NCI-H2171 treated with DMSO at 0.1 percent for 48 hours (cell line): ENCODE data around the gene SLC7A8.
"Not testable (repeated sequence)": the region's sequence is repeated elsewhere in the genome, so short reads cannot be mapped to it uniquely, and the experiment has no call there.

Experiments
- DNase-seq: peaks from one replicate; lab custom pipeline; 2025; lab: John Stamatoyannopoulos, UW

The SLC7A8 gene

DNA sequence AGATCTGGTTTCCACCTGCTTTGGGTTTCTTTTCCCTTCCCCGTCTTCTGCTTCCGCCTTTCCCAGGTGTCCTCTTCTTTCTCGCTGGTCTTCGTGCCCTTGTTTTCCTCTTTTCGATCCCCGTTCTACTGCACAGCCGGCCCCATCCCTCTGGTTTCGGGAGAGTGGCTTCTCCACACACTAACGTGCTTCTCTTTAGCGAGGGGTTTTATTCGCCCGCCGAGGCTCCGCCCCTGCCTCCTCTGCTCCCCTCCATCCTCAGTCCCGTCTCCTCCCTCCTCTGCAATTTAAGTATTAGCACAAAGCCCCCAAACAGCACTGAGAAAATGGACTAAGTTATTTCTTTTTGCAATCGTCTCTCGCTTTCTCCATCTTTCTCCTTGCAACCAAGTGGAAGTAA is at the start of gene SLC7A8:
TSS of gene SLC7A8 (minus strand) at position 182 of the 400 bp plus-strand sequence. CDS start 746 bp downstream, outside the sequence.
- peak; percentile 92 for DNase-seq

DNA sequence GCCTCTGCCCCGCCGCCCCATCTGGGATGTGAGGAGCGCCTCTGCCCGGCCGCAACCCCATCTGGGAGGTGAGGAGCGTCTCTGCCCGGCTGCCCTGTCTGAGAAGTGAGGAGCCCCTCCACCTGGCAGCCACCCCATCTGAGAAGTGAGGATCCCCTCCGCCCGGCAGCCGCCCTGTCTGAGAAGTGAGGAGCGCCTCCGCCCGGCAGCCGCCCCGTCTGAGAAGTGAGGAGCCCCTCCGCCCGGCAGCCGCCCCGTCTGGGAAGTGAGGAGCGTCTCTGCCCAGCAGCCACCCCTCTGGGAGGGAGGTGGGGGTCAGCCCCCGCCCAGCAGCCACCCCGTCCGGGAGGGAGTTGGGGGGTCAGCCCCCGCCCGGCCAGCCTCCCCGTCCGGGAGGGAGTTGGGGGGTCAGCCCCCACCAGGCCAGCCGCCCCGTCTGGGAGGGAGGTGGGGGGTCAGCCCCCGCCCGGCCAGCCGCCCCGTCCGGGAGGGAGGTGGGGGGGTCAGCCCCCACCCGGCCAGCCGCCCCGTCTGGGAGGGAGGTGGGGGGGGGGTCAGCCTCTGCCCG is 48.9 kb upstream of the SLC7A8 start:
- DNase-seq = not testable (repeated sequence)

DNA sequence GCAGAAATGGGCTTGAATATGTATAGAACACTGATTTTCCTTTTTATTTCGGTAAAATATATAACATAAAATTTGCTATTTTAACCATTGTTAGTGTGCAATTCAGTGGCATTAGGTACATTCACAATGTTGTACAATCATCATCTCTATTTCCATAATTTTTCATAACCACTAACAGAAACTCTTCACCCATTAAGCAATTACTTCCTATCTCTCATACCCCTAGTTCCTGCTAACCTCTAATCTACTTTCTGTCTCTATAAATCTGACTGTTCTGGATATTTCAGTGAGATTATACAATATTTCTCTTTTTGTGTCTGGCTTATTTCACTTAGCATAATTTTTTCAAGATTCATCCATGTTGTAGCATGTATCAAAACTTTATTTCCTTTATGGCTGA is 45.4 kb upstream of the SLC7A8 start:
- DNase-seq = no peak

DNA sequence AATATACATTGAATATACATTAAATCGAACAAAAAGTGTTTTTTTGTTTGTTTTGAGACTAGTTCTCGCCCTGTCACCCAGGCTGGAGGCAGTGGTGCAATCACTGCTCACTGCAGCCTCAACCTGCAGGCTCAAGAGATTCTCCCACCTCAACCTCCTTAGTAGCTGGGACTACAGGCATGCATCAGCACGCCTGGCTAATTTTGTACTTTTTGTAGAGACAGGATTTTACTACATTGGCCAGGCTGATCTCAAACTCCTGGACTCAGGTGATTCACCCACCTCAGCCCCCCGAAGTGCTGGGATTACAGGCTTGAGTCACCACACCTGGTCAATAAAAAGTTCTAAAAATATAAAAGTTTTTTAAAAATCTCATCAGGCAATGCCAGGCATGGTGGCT is 44.1 kb upstream of the SLC7A8 start:
- no peak for DNase-seq

DNA sequence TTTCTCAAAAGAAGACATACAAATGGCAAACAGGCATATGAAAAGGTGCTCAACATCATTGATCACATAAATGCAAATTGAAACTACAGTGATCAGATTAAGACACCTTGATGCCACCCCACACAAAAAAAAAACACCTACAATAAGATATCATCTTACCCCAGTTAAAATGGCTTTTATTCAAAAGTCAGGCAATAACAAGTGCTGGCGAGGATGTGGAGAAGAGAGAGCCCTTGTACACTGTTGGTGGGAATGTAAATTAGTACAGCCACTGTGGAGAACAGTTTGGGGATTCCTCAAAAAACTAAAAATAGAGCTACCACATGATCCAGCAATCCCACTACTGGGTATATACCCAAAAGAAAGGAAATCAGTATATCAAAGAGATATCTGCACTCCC is 41.5 kb upstream of the SLC7A8 start:
- DNase-seq = not testable (repeated sequence)

DNA sequence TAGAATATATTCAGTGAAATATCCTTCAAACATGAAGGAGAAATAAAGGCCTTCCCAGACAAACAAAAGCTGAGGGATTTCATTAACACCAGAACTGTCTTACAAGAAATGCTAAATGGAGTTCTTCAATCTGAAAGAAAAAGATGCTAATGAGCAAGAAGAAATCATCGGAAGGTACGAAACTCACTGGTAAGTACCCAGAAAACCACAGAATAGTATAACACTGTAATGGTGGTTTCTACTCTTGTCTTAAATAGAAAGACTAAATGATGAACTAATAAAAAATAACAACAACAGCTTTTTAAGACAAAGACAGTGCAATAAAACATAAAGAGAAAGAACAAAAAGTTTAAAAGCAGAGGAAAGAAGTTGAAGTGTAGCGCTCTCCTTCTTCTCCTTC is 35.6 kb upstream of the SLC7A8 start:
- DNase-seq = no peak

DNA sequence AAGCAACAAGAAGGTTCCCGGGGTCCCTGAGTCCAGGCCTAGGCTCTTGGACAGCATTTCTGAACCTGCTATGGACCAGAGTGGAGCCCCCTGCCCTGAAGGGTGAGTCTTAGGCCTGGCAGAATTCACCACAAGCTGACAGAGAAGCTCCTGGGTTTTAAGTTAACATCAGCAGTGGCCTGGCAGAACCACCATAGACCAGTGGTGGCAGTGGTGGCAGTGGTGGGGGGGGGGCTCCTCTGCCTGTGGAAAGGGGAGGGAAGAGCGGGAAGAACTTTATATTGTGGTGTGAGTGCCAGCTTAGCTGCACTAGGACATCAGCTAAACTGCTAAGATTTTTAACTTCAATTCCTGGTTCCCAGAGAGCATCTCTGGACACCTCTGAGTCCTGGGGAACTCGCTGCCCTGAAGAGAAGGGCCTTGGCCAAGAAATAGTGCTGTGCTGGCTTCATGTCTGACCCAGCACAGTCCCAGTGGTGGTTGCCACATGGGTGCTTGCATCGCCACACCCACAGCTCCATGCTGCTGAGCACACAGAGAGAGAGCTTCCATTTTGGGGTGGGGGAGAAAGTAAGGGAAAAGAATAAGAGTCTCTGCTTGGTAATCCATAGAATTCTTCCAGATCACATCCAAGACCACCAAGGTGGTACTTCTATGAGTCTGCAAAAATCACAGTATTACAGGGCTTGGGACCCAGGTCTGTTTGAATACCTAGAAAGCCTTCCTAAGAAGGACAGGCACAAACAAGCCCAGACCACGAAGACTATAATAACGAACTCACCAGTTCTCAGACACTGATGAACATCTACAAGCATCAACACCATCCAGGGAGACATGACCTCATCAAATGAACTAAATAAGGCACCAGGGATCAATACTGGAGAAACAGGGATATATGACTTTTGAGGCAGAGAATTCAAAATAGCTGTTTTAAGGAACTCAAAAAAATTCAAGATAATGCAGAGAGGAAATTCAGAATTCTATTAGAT is 33.9 kb upstream of the SLC7A8 start:
- DNase-seq = no peak

DNA sequence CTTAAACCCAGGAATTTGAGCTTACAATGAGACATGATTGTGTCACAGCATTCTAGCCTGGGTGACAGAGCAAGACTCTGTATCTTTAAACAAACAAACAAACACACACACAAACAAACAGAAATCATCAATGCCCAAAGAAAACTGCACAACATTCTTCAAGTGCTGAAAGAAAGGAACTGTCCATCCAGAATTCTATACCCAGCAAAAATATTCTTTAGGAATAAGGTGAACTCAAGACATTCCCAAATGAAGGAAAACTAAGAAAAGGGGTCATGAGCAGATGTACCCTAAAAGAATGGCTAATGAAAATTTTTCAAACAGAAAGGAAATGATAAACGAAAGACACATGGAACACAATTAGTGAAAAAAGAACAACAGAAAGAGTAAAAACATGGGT is 32.0 kb upstream of the SLC7A8 start:
- no peak for DNase-seq

DNA sequence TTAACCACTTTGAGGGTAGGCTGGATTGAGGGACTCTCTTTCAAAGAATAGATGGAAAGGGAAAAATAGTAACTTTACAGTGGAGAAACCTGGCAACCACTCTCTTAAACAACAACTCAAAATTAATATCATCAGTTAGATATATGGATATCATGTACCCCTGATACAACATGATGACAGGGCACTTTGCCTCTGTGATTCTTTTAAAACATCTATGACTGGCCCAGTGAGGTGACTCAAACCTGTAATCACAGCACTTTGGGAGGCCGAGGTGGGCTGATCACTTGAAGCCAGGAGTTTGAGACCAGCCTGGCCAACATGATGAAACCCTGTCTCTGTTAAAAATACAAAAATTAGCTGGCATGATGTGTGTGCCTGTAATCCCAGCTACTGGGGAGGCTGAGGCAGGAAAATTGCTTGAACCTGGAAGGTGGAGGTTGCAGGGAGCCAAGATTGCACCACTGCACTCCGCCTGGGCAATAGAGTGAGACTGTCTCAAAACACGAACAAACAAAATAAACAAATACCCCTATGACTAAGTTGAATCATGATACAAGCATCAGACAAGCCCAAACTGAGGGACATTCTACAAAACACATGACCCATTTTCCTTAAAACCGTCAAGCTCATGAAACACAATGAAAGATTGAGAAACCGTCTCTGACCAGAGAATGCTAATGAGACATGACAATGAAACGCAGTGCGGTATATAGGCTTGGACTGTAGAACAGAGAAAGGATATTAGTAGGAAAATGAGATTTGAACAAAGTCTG is 26.4 kb upstream of the SLC7A8 start:
- DNase-seq = no peak

DNA sequence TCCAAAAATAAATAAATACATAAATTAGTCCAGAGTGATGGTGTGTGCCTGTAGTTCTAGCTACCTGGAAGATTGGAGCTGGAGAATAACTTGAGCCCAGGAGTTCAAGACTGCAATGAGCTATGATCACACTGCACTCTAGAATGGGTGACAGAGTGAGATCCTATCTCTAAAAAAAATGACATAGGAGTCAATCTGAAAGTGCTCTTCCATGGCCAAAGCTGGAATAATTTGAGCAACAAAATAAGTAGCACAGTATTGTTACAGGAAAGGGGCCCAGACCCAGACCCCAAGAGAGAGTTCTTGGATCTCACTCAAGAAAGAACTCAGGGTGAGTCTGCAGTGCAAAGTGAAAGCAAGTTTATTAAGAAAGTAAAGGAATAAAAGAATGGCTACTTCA is 24.9 kb upstream of the SLC7A8 start:
- no peak for DNase-seq

DNA sequence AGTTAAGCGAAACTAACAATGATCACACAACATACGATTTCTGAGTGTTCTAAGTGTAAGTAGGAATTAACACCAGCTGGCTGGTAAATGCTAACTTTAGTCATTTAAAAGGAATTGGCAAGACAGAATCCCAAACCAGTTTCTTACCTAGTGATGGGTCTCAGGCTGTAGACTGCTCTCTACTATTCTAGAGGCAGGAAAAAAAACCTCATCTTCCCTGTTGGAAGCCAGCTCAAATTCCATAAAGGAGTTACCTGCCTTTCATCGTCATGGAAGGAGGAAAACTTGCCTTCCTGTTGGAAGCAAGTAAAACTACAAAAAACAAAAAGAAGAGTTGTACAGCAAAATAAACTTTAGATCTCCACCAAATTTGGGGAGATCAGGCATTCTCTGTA is 23.7 kb upstream of the SLC7A8 start:
- no peak for DNase-seq

DNA sequence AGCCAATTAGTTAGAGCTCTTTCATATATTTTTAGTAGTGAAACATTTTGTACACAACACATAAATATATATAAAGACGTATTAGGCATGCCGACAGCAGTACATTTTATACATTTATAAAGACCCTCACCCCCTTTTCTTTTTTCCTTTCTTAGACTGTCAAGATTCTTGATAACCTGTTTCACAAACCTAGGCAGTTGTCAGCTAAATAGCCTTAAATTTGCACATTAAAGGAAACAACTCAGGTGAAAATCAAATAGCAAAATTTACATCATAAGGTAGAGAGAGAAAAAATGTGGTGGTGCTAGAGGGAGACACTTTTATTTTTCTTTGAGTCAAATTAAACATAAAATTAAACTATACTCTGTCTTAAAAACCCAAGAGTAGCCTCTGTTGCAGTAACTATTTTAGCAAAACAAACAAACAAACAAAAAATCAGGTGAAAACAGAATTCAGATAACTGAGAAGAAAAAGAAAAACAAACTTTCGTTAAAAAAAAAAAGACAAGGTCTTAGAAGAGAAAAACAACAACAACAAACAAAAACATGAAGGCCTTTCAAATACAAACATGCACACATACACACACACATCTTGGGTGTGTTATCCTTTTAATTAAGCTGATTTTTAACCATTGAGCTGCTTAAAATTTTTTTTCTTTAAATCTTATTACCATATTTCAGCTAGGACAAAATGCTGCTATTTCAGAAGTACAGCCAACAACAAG is 23.1 kb upstream of the SLC7A8 start:
- DNase-seq = no peak

DNA sequence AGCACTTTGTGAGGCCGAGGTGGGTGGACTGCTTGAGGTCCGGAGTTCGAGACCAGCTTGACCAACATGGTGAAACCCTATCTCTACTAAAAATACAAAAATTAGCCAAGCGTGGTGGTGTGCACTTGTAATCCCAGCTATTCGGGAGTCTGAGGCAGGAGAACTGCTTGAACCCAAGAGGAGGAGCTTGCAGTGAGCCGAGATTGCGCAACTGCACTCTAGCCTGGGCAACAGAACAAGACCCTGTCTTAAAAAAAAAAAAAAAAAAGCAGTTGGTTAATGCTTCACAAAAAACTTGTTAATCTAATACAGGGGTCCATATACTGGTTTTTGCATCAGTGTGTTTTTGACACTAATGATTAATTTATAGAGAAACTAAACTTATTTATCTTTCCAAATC is 18.5 kb upstream of the SLC7A8 start:
- no peak for DNase-seq

DNA sequence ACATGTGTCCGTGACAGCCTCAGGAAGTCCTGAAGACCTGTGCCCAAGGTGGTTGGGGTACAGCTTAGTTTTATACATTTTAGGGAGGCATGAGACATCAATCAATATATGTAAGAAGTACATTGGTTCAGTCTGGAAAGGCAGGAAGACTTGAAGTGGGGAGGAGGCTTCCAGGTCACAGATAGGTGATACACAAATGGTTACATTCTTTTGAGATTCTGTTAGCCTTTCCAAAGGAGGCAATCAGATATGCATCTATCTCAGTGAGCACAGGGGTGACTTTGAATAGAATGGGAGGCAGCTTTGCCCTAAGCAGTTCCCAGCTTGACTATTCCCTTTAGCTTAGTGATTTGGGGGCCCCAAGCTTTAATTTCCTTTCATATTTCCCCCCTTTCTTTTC is 15.7 kb upstream of the SLC7A8 start:
- DNase-seq = not testable (repeated sequence)

DNA sequence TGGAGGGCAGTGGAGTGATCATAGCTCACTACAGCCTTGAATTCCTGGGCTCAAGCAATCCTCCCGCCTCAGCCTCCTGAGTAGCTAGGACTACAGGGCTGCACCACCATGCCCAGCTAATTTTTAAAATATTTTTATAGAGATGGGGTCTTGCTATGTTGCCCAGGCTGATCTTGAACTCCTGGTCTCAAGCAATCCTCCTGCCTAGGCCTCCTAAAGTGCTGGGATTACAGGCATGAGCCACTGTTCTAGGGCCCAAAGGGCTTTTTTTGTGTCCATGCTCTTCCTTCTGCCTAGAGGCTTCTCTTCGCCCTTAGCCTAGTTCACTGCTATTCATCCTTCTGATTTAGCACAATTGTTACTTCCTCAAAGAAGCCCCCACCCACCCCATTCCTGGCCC is 13.0 kb upstream of the SLC7A8 start:
- DNase-seq = not testable (repeated sequence)

DNA sequence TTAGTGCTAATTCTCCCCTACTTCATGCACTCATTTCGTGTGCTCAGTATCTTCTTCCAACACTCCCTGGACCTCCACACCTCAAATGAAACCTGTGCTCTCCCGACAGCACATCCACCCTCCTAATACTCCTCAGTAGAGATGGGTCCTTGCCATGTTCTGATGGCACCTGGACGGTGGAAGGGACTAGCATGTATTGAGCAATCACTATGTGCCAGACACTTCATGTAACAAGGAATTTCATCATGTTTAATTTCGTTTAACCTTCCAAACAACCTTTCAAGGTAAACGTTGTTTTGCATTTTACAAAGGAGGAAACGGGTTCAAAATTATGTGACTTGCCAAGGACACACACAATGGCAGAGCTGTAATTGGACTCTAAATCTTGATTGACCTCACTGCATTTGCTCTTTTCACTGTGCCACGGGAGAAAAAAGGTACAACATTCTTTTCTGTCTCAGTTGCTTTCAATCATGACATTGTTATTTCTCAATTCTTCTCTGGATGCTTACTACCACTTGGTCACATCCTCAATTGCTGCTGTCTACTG is 12.2 kb upstream of the SLC7A8 start:
- no peak for DNase-seq

DNA sequence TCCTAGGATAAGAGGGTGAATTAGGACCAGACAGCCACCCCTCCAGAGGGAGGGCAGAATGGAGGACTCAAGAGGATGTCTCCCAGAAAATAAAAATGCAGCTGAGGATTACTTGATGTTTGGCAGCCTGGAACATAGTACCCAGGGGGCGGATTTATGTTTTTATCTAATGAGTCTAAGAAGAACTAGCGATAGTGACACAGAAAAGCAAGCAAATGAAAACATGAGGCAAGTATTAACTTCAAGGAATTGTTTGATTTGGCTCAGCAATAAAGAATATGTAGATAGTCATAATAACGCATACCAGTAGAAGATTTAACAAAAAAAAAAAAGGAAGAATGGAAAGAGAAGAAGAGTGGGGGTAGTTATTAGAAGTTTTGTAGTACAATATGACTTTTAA is 10.0 kb upstream of the SLC7A8 start:
- no peak for DNase-seq

DNA sequence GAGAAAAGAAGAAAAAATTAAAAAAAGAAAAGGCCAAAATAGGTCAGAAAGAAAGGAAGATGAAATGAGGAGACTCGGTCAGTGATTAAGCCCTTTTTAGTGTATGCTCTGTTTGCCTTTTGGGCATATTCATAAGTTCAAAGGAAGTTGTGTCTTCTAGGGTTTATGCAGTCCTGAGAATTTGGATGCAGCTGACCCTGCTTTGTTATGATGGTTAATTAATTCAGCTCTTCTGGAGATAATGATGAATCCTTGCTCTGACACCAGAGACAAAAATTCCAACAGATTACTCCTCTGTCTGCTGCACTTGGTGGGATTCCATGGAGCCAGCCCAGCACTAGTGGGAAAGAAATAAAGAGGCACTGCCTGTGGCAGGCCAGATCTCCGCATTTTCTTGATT is 4.5 kb upstream of the SLC7A8 start:
- DNase-seq = no peak

DNA sequence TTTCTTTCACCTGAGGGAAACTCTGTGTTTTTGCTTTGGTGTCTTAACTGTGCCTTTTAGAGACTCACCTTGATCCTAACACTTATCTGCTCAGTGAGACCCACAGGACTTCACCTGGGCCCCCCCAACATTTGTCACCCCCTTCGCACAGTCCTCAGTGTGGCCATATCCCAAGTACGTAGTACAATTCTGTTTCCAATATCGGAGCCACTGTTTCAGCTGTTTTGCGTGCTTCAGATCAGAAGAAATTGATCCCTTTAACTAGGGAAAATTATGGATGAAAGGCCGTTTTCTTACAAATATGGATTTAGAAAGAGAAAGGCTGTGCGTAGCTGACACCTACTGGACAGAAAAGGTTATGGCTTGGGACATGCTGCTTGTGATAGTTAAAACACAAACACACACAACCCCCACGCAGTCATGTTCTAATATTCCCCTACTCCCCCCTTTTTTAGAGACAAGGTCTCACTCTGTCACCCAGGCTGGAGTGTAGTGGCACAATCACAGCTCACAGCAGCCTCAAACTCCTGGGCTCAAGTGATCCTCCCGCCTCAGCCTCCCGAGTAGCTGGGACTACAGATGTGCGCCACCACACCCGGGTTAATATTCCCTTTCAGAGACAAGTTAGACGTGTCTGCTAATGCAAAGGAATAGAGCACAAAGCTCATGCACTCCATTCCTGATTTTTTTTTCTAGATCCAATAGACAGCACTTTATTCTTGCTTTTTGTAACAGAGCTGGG is 3.6 kb upstream of the SLC7A8 start:
- DNase-seq = peak; percentile 69

DNA sequence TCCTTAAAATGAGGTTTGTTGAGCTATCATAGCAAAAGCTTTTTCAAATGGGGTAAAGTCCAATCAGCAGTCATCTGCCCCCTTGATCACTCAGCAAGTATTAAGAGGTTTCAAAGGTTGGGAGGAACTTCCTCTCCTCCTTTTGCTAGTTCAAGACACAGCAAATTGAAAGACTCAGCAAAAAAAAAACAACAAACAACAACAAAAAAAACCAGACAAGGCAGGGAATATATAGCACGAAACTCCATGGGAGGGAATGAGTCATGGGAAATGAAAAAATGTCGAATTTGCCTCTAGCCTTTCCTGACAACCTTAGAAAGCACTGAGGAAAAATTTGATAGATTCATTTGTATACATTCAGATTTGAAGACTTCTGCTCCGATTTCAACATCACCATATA is 1.6 kb upstream of the SLC7A8 start:
- no peak for DNase-seq

DNA sequence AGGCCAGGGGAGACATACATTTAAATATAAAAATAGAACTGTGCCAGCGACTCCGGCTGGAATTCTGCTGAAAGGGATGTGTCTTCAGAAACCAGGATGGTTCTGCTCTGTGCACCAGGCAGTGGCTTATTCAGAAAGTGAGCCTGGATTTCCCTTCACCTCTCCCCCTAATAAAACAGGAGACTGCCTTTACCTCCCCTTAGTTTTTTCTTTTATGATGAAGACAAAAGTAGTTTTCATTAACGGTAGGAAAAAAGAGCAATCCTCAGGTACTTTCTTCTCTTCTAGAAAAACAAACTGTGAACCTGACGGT is 346 bp downstream of the SLC7A8 start:
- DNase-seq = peak; percentile 46
